HG03460 (cell line): ENCODE results near the gene GRIN2A.

Experiments
- ATAC-seq: cut with Tn5 transposase; IDR thresholded peaks from one replicate; pipeline ENCODE4 v1.9.1; 2021; ENCODE audit not compliant: unreplicated experiment

GRIN2A gene

DNA sequence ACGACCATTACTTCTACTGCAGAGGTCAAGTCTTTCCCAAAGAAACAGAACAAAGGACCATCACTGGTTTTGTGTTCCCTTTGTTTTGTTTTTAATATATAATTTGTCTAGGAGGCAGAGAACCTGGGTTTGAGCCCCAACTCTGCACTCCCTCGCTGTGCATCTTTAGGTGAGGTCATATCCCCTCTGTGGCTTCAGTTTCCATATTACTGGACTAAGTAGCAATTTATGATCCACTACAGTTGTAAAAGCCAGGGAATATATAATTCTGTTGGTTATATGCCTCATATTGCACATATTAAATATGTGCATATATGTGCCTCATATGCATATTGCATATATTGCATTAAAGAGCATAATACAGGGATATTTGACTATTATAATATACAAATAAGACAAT, 392.0 kb downstream of the GRIN2A start:
- ATAC-seq = no peak

GRCh38 chr16:9787717-9788116, 394.5 kb downstream of the GRIN2A start:
- ATAC-seq = no peak

- ATAC-seq = no peak
Observed at GRCh38 chr16:9780831-9781230, 401.4 kb downstream of the GRIN2A start.

- ATAC-seq = no peak
Observed at GRCh38 chr16:9778849-9779248, 403.4 kb downstream of the GRIN2A start.

GRCh38 chr16:9775998-9776397, 406.2 kb downstream of the GRIN2A start:
- no peak for ATAC-seq

- no peak for ATAC-seq
Observed at GRCh38 chr16:9773289-9773688, 408.9 kb downstream of the GRIN2A start.

DNA sequence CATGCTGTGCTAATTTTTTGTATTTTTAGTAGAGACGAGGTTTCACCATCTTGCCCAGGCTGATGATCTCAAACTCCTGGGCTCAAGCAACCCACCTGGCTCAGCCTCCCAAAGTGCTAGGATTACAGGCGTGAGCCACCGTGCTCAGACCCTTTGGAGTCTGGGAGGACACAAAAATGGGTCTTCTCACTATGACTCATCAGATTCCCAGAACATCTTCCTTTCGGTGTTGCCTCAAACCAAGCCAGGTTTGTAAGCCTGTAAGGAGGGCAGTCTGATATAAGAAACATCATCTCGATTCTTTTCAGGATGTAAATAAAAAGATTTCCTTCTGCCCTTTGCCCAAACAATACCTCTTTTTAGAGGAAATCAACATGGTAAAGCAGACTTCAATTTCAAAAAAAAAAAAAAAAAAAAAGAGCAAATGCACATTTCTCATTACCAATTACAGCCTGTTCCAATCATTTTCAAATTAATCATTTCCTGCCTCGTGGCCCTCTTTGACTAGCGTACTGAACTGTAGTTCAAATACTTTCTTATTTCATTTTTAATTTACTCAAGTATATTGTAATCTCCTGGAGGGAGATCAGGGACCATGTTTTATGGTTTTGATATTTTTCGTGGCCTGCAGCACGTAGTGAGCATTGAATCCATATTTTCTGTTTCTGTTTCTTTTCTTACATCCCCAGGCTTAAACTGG, 409.6 kb downstream of the GRIN2A start:
- no peak for ATAC-seq

DNA sequence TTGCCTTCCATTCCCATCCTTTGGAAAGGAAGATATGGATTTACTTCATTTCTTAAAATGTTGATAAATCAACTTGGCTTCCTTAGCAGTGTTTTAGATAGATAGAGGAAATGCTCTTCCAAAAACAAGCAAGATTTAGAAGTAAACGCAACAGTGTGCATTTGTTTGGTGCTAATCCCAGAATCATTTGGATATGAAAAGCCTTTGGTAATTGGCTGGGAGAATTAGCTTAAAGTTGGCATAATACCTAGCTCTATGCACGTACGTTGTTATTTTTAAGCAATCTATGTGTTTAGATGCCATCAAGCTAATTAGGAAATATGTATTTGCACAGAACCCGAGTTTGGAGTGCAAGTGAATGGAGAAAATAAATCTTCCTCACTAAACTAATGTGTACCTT, 415.3 kb downstream of the GRIN2A start:
- ATAC-seq = no peak

GRCh38 chr16:9763505-9763904, 418.7 kb downstream of the GRIN2A start:
- no peak for ATAC-seq

GRCh38 chr16:9761870-9762269, 420.4 kb downstream of the GRIN2A start:
- ATAC-seq = no peak

DNA sequence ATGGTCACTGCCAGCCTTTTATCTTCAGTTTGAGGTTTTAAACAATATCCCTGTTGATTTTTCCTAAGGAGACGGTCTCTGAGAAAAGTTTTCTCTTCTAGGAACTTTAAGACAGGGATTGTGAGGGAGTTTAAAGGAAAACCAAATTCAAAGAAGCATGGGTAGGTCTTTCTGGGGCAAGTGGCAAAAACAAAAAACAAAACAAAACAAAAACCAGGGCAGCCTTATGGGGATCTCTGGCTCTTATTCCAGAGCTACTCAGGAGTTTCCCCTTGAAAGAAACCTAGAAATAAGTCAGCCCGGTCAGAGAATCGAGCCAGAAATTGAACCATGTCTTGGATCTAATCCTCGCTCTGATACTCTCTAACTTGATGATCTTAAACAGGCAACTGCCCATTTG, 424.5 kb downstream of the GRIN2A start:
- ATAC-seq = no peak

GRCh38 chr16:9756434-9756833, 425.8 kb downstream of the GRIN2A start:
- no peak for ATAC-seq

- no peak for ATAC-seq
Observed at GRCh38 chr16:9755081-9755480, 427.1 kb downstream of the GRIN2A start.

DNA sequence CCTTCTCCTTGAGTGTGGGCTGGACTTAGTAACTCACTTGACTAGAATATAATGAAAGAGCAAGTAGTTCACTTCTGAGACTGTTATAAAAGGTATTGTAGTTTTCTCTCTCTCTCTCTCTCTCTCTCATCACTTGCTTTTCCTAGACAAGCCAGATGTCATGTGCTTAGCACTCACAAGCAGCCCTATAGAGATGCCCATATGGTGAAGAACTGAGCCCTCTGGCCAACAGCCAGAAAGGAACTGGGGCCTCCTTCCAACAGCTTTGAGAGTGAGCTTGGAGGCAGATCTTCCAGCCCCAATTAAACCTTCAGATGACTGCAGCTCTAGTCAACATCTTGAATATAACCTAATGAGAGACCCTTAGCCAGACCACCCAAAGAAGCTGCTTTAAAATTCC, 440.5 kb downstream of the GRIN2A start:
- ATAC-seq = no peak

DNA sequence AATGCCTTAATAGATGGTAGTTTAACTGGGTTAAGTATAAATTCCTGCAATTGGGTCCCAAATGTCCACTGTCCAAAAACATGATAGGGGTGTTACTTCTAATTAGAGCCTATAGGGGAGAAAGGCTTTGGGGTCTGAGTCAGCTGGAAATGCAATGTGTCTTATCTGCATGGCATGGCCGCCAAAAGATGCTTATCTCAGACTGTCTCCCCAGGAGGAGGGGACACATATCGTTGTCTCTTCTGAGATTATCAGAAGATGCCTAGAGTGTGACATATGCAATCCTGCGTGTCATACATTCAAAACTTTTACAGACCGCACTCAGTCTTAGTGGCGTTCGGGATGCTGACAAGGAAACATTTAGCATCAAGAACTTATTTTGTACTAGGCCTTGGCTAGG, 442.9 kb downstream of the GRIN2A start:
- ATAC-seq = no peak

GRCh38 chr16:9738690-9739089, 443.5 kb downstream of the GRIN2A start:
- no peak for ATAC-seq

GRCh38 chr16:9736547-9736946, 445.7 kb downstream of the GRIN2A start:
- no peak for ATAC-seq

GRCh38 chr16:9723136-9723535, 459.1 kb downstream of the GRIN2A start:
- no peak for ATAC-seq

DNA sequence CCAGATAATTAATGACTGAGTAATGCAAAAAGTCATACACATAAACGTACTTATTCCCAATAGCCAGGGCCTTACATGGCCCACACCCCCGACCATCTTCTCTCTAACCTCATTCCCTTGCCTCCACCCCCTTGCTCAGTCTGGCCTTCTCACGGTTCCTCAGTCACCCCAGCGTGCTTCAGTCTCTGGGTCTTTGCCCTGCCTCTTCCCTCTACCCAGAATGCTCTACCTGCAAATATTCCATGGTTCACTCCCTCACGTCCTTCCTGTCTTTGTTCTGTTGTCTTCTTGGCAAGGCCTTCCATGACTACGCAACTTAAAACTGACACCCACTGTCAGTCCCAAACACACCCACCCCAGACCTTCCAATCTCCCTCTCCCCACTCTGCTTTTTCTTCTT, 468.3 kb downstream of the GRIN2A start:
- no peak for ATAC-seq

DNA sequence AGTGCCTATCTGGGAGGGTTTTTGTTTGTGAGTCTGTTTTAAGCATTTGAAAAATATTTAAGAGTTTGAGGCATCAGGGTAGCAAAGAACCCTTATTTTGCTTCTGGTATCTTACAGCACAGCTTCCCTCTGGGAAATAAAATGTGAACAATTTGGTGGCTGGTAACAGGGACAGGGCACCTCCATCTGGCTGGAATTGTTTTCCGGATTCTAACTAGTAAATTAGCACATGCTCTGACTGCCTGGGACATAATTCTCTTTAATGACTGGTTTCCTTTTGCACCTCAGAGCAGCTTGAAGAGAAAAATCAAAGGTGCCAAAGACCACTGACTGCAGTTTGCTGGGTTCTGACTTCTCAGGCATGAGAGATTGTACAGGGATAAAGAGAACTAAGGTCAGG, 469.1 kb downstream of the GRIN2A start:
- ATAC-seq = no peak

DNA sequence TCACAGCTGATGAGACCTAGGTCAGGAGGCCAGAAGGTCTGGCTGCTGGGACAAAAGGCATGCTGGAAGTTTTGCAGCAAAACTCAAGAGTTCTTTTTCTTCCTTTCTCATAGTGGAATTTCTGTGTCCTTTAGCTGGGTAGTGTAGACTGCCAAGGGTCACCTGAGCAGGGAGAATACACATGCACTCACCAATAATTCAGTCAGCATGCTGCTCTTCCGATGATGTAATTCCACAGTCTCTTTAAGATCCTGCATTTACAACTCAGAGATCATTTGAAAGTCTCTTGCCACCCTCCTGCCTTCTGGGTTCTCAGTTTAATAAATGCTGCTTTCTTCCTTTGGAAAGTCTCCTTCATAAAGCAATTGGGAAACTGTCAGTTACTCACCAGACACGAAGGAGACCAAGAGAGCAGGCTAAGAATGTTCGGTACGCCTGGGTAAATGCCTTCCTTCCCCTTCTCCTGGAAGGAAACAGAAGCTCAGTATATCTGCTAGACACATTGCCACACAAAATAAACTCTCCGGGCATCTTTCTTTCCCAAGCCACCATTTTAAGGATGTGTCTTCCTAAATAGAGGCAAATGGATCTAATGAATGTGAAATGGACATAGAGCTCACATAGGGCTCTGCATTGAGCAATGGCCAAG, 473.1 kb downstream of the GRIN2A start:
- no peak for ATAC-seq

DNA sequence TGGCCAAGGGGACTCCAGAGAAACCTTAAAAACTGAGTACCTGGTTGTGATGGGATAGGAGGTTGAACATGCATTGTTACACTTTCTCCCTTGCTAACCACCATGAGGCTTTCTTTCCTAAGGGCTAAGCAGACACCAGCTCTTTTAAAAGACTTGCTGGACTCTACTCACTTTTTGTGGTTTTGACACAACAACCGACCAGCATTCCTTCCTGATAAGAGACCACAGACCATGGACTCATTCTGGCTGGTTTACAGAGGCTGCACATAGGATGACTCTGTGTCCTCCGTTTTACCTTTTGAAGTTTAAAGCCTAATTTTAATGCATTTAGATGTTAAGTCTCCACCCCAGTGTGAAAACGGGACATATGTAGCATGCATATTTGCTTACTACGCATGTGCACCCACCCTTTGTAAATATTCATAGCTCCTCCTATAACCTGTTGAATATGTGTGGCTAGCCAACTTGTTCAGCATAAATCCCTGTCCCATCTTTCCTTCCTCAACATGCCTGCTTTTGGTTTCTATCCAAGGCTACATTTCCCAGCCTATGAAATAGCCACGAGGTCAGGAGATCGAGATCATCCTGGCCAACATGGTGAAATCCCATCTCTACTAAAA, 475.9 kb downstream of the GRIN2A start:
- no peak for ATAC-seq
